H9 (cell line): Measurements from ENCODE around the gene SDK1. TPM values are rescaled to one million over a fixed set of nuclear protein-coding genes. Genes with fewer than 3 reads are reported as not detected.

ENCODE experiments used
- DNase-seq: peaks from one replicate; pipeline ENCODE4 v3.0.0-alpha.2; 2017
- H2AFZ ChIP-seq: one replicate; pipeline ENCODE4 v1.6.1; 2013; ENCODE audit warnings: mild to moderate bottlenecking, low read length, control low read depth, moderate library complexity
- H2AK5ac ChIP-seq: 2 replicates; pipeline ENCODE4 v1.6.1; 2013; ENCODE audit warnings: low read length, control low read depth, mixed read lengths; ENCODE audit not compliant: insufficient read length
- H2BK120ac ChIP-seq: one replicate; pipeline ENCODE4 v1.6.1; 2013; ENCODE audit warnings: low read depth, mild to moderate bottlenecking, low read length, control low read depth, inconsistent platforms; ENCODE audit not compliant: poor library complexity, severe bottlenecking
- H2BK12ac ChIP-seq: 2 replicates; pipeline ENCODE4 v1.6.1; 2013; ENCODE audit warnings: low read length, control low read depth, mixed read lengths, low read depth; ENCODE audit not compliant: insufficient read length
- H2BK15ac ChIP-seq: 2 replicates; pipeline ENCODE4 v1.6.1; 2013; ENCODE audit warnings: low read depth, low read length, control low read depth
- H2BK20ac ChIP-seq: one replicate; pipeline ENCODE4 v1.6.1; 2013; ENCODE audit warnings: low read depth, mild to moderate bottlenecking, low read length, control low read depth, inconsistent platforms; ENCODE audit not compliant: poor library complexity, severe bottlenecking
- H2BK5ac ChIP-seq: 2 replicates; pipeline ENCODE4 v1.6.1; 2013; ENCODE audit warnings: low read length, control low read depth, mixed read lengths; ENCODE audit not compliant: insufficient read length
- H3K14ac ChIP-seq: 2 replicates; pipeline ENCODE4 v1.6.1; 2013; ENCODE audit warnings: low read length, control low read depth; ENCODE audit not compliant: insufficient read depth
- H3K18ac ChIP-seq: 2 replicates; pipeline ENCODE4 v1.6.1; 2013; ENCODE audit warnings: low read depth, mild to moderate bottlenecking, mixed read lengths, low read length, control low read depth; ENCODE audit not compliant: insufficient read length
- H3K23ac ChIP-seq: 2 replicates; pipeline ENCODE4 v1.6.1; 2013; ENCODE audit warnings: low read length, control low read depth, mixed read lengths, low read depth; ENCODE audit not compliant: insufficient read length
- H3K23me2 ChIP-seq: 2 replicates; pipeline ENCODE4 v1.6.1; 2013; ENCODE audit warnings: low read depth, mild to moderate bottlenecking, mixed read lengths, low read length, control low read depth; ENCODE audit not compliant: insufficient read length, poor library complexity, severe bottlenecking
- H3K27ac ChIP-seq: 2 replicates; pipeline ENCODE4 v1.5.1; 2013; ENCODE audit warnings: low read length, control low read depth, mixed read lengths, low read depth; ENCODE audit not compliant: insufficient read length
- H3K27me3 ChIP-seq: 2 replicates; pipeline ENCODE4 v1.6.1; 2013; ENCODE audit warnings: low read length, control low read depth, inconsistent platforms; ENCODE audit not compliant: insufficient read depth
- H3K4ac ChIP-seq: 2 replicates; pipeline ENCODE4 v1.6.1; 2013; ENCODE audit warnings: low read depth, mild to moderate bottlenecking, control low read depth, inconsistent platforms, low read length, moderate library complexity
- H3K4me1 ChIP-seq: 2 replicates; pipeline ENCODE4 v1.6.1; 2013; ENCODE audit warnings: low read length, control low read depth, inconsistent platforms; ENCODE audit not compliant: insufficient read depth
- H3K4me2 ChIP-seq: 2 replicates; pipeline ENCODE4 v1.6.1; 2013; ENCODE audit warnings: low read length, control low read depth, mixed read lengths; ENCODE audit not compliant: insufficient read length, insufficient read depth
- H3K56ac ChIP-seq: 2 replicates; pipeline ENCODE4 v1.6.1; 2013; ENCODE audit warnings: low read depth, mild to moderate bottlenecking, mixed read lengths, low read length, control low read depth; ENCODE audit not compliant: insufficient read length
- H3K79me1 ChIP-seq: 2 replicates; pipeline ENCODE4 v1.6.1; 2013; ENCODE audit warnings: low read depth, mild to moderate bottlenecking, moderate library complexity, low read length, control low read depth, inconsistent platforms; ENCODE audit not compliant: insufficient read depth, poor library complexity, severe bottlenecking
- H3K79me2 ChIP-seq: 2 replicates; pipeline ENCODE4 v1.6.1; 2013; ENCODE audit warnings: low read length, control low read depth, inconsistent platforms; ENCODE audit not compliant: insufficient read depth
- H3K9ac ChIP-seq: 2 replicates; pipeline ENCODE4 v1.6.1; 2013; ENCODE audit warnings: low read length, control low read depth, mixed read lengths; ENCODE audit not compliant: insufficient read length; ENCODE audit errors: extremely low read depth
- H3K9me3 ChIP-seq: one replicate; pipeline ENCODE4 v1.6.1; 2013; ENCODE audit warnings: low read depth, low read length, inconsistent platforms; ENCODE audit not compliant: control insufficient read depth
- H3T11ph ChIP-seq: one replicate; pipeline ENCODE4 v1.6.1; 2013; ENCODE audit warnings: mild to moderate bottlenecking, low read length, control low read depth, inconsistent platforms
- H4K20me1 ChIP-seq: one replicate; pipeline ENCODE4 v1.6.1; 2013; ENCODE audit not compliant: control insufficient read depth, insufficient read length, insufficient read depth
- H4K5ac ChIP-seq: 2 replicates; pipeline ENCODE4 v1.6.1; 2013; ENCODE audit warnings: low read depth, mild to moderate bottlenecking, mixed read lengths, low read length, control low read depth; ENCODE audit not compliant: insufficient read length
- H4K8ac ChIP-seq: replicated peaks from 2 replicates; pipeline ENCODE4 v1.6.1; 2013; ENCODE audit warnings: low read length, control low read depth, mixed read lengths, low read depth; ENCODE audit not compliant: insufficient read length
- H4K91ac ChIP-seq: 2 replicates; pipeline ENCODE4 v1.6.1; 2013; ENCODE audit warnings: low read depth, mild to moderate bottlenecking, moderate library complexity, mixed read lengths, low read length, control low read depth; ENCODE audit not compliant: insufficient read length
- H3K27ac Mint-ChIP-seq, 3 experiments: 2 replicates in 2 of 3; 3 replicates in 1 of 3; pipeline ENCODE4 v1.8.0; 2020 to 2021; ENCODE audit warnings: mixed read lengths in 3 of 3, mild to moderate bottlenecking in 1 of 3, moderate library complexity in 1 of 3
- H3K27me3 Mint-ChIP-seq: 2 replicates; pipeline ENCODE4 v1.8.0; 2021; ENCODE audit warnings: low read depth, mild to moderate bottlenecking, moderate library complexity, mixed read lengths
- H3K36me3 Mint-ChIP-seq, 3 experiments: 2 replicates in 2 of 3; 3 replicates in 1 of 3; pipeline ENCODE4 v1.8.0; 2020 to 2021; ENCODE audit warnings: low read depth in 3 of 3, mixed read lengths in 3 of 3; ENCODE audit not compliant: insufficient read depth in 1 of 3
- H3K4me1 Mint-ChIP-seq, 2 experiments: 2 replicates each; pipeline ENCODE4 v1.8.0; 2020; ENCODE audit warnings: mixed read lengths in 2 of 2
- H3K4me3 Mint-ChIP-seq, 2 experiments: 2 replicates in 1 of 2; 3 replicates in 1 of 2; pipeline ENCODE4 v1.8.0; 2020 to 2021; ENCODE audit warnings: mild to moderate bottlenecking in 2 of 2, mixed read lengths in 2 of 2, moderate library complexity in 1 of 2
- H3K9me3 Mint-ChIP-seq, 2 experiments: 2 replicates in 1 of 2; 3 replicates in 1 of 2; pipeline ENCODE4 v1.8.0; 2020; ENCODE audit warnings: mild to moderate bottlenecking in 2 of 2, mixed read lengths in 2 of 2, moderate library complexity in 1 of 2
- WGBS: extraction: QIAGEN DNeasy Blood & Tissue Kit; methylation state at CpG from one replicate; pipeline ENCODE4 v1.1.7; 2013; ENCODE audit warnings: missing lambda C conversion rate, low lambda C conversion rate, mixed read lengths; ENCODE audit not compliant: insufficient read length; ENCODE audit errors: extremely low coverage; 5-methylcytosine and 5-hydroxymethylcytosine counted together
- total RNA-seq: library from RNA; stranded (reverse); gene quantifications from 2 replicates; pipeline ENCODE4 v1.2.1, GENCODE V29; 2021
- TF ChIP-seq, protein P1 (sequence below): fragments of 200-600 bp; sonication (generic); conservative IDR thresholded peaks from 3 replicates; pipeline ENCODE4 v1.8.0; 2021; ENCODE audit warnings: antibody characterized with exemption, mild to moderate bottlenecking

The SDK1 gene
- total RNA-seq, 1 experiment from 2014 or later: 8.7 TPM

DNA sequence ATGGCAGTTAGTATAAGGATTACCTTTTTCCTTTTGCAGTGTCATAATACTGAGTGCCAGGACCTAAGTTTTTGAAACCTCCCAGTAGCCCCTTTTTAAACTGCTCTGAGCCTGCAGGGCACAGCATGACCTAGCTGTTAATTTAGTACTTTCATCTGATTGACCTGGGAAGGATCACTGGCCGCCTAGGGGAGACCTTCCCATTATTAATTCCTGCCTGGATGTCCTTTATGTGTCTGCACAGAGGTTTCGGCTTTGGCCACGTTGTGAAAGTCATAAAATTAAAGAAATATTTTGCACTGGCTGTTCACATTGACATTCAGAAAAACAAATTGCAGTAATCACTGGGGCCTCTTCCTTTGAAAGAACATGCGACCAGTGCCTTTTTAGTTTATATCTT, 290.2 kb downstream of the SDK1 start:
- H3K14ac ChIP-seq: no peak overlapping the region
- H2BK20ac ChIP-seq: no peak overlapping the region
- DNase-seq: no peak
- Mint-ChIP-seq H3K4me1 (peaks cover 23 to 28% of the 10 kb centered on the region in 2 experiments), H3K27me3 (no peaks in the 10 kb centered on the region), H3K27ac (peak overlapping the region; percentile 51 to 87 (median 76); a peak in 5 of 7 replicates), H3K9me3 (no peaks in the 10 kb centered on the region), H3K36me3 (0 out of 7 replicates have a peak, but pooled peaks cover 0 to 1% (median 0%) of the 10 kb centered on the region in 3 experiments), H3K4me3 (no peak overlapping the region)
- no peak overlapping the region for H2AK5ac ChIP-seq
- H3K56ac ChIP-seq: no peak overlapping the region
- no peaks in the 10 kb centered on the region for H3K23me2 ChIP-seq
- no peak overlapping the region for H2AFZ ChIP-seq
- no peaks in the 10 kb centered on the region; the same call in 1 of the 2 replicates for H3K4me1 ChIP-seq
- no peak overlapping the region for H2BK15ac ChIP-seq
- H2BK120ac ChIP-seq: no peak overlapping the region
- TF ChIP-seq, protein P1, sequence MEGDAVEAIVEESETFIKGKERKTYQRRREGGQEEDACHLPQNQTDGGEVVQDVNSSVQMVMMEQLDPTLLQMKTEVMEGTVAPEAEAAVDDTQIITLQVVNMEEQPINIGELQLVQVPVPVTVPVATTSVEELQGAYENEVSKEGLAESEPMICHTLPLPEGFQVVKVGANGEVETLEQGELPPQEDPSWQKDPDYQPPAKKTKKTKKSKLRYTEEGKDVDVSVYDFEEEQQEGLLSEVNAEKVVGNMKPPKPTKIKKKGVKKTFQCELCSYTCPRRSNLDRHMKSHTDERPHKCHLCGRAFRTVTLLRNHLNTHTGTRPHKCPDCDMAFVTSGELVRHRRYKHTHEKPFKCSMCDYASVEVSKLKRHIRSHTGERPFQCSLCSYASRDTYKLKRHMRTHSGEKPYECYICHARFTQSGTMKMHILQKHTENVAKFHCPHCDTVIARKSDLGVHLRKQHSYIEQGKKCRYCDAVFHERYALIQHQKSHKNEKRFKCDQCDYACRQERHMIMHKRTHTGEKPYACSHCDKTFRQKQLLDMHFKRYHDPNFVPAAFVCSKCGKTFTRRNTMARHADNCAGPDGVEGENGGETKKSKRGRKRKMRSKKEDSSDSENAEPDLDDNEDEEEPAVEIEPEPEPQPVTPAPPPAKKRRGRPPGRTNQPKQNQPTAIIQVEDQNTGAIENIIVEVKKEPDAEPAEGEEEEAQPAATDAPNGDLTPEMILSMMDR: no peak
- no peak overlapping the region for H3T11ph ChIP-seq
- H3K9ac ChIP-seq: no peak overlapping the region
- no peak overlapping the region for H4K8ac ChIP-seq
- no peak overlapping the region for H3K27ac ChIP-seq
- no peak overlapping the region for H2BK12ac ChIP-seq
- no peak overlapping the region for H2BK5ac ChIP-seq
- H3K79me1 ChIP-seq: no peaks in the 10 kb centered on the region
- no peak overlapping the region for H3K18ac ChIP-seq
- H3K9me3 ChIP-seq: no peaks in the 10 kb centered on the region
- no peak overlapping the region for H3K23ac ChIP-seq
- no peaks in the 10 kb centered on the region for H3K79me2 ChIP-seq
- no peaks in the 10 kb centered on the region for H4K20me1 ChIP-seq
- H3K4me2 ChIP-seq: no peak overlapping the region
- no CpG with 5 or more reads among the region's 4 CpGs for WGBS
- H4K5ac ChIP-seq: no peak overlapping the region
- H3K27me3 ChIP-seq: no peaks in the 10 kb centered on the region
- H4K91ac ChIP-seq: no peak overlapping the region
- no peak overlapping the region for H3K4ac ChIP-seq
